ENCODE data around the gene SLC16A2.
A peak's percentile ranks its signal among the peaks of the same experiment; 100 is the strongest.

Gene SLC16A2

DNA sequence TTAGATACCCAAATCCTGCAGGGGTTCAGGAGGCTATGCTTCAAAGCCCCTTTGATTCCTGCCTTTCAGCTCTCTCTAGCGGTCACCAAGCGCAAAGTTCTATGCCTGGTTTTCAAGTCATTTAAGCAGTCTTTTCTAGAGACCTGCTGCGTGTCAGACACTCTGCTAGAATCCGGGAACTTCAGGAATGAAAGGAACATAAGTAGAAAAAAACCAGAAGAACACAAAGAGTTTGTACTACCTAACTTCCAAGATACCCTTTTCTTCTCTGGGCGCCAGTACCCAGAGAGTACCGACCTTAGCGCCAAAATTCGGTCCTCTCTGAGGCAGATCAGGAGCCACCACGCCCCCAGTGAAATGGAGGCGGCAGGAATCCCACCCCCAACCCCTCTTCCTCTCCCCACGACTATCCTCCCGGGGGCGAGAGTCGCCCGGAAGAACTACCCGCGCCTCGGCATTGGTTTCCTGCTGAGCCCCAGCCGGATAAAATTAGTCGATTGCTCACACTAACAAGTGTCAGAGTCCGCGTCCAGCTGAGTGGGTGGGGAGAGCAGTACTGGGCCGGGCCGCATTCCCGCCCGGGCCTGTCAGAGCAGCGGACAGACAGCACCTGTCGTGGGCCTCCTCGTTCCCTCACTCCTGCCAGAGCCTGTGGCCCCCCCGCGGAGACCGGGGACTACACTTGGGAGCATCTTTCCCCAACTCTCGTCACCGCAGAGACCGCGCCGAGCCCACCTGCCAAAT lies 114.3 kb downstream of the SLC16A2 start:
- DNase-seq (ENCODE audit: low spot score) = peak; percentile 50

DNA sequence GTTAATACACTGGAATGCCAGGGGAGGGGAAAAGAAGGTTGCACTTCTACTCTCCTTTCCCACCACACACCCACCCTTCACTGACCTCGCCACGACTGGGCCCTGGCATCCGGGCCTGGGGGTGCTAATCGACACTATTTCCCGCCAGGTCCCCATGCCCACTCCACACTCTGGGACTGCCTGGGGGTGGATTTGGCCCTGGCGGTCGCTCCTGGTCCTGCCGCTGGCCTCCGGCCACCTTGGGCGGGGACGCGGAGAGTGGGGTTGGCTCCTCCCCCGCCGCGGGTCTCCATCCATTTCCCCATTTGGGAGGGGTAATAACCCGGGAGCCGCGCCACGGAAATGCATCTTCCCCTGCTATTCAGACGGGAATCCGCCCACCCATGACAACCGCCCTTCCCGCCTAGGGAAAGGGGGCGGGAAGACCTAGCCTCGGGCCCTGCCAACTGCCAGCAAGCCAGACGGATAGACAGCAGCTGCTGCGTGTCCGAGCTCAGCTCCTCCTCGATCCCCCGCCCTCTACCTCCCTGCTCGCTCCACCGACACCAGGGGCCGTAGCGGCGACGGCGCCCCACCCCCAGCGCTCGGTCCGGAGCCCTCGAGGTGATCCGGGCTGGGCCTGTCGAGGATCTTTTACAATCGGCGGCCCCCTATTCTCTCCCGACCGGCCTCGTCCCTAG lies 115.0 kb downstream of the SLC16A2 start:
- peak; percentile 89 for DNase-seq (ENCODE audit: low spot score)

DNA sequence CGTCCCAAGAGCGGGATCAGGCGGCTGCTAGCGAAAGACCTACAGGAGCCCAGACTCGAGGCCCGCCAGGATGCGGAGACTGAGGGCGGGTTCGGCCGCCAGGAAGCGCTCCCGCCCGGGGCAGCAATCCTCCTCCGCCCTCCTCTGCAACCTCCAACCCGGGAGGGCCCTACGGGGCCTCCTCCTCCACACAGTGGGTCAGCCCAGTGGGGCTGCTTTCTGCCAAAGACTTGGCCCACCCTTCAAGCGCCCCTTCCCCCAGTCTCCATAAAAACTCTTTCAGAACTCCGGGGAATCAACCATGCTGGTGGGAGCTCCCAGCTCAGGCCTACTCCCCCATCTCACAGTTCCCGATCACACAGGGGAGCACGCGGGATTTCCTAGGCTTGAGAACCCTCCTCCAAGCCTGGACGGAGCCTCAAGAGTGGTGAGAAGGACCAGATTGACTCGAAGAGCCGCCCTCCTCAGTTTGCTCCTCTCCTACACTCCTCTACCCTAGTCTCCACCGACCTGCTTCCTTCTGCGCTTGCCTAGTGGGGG lies 115.6 kb downstream of the SLC16A2 start:
- DNase-seq (ENCODE audit: low spot score) = peak; percentile 34

DNA sequence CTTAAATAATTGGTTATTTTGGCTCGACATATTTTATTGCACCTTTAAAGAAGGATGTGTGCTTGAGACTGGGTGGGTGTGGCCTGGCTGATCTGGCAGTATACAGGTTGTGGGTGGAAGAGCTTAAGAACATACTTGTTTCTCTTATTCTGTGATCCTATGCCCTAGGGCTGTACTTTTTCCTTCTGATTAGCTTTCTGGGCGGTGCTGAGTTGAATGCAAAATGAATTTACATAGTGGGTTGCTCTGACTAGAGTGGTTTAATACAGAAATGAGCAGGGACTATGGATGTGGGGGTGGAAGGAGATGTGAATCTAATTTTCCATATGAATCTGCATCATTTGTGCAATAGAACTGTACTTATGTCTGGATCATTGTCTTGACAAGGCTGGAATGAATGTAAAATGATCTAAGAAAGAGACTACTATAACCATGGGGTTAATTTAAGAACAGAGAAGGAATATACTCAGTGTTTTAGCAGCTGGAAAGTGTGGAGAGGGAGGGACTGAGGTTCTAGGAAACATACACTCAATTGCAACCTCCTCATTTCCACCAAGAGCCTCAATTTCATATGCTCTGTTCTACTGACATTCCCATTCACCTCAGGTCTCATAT lies 119.4 kb downstream of the SLC16A2 start:
- DNase-seq (ENCODE audit: low spot score) = no peak

DNA sequence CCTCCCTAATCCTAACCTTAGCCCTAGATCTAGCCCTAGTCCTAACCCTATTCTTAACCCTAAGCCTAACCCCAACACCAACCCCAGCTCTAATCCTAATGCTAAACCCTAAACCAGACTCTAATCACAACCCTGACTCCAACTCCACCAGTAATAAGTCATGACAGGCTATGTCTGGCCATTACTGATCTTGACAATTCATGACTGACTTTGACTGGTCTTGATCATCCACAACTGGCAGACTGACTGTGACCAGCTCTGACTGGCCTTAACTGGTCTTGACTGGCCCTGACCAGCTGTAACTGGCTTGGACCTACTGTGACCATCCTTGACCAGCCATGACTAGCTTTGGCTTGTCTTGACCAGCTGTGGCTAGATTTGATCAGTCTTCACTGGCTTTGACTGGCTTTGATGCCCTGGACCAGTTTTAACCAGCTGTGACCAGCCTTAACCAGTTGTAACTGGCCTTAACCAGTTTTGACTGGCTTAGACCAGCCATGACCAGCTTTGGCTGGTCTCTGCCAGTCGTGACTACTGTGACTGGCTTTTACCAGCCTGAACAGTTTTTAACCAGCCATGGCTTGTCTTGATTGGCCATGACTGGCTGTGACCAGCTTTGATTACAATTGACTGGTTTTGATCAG lies 124.7 kb downstream of the SLC16A2 start:
- DNase-seq (ENCODE audit: low spot score) = no peak

DNA sequence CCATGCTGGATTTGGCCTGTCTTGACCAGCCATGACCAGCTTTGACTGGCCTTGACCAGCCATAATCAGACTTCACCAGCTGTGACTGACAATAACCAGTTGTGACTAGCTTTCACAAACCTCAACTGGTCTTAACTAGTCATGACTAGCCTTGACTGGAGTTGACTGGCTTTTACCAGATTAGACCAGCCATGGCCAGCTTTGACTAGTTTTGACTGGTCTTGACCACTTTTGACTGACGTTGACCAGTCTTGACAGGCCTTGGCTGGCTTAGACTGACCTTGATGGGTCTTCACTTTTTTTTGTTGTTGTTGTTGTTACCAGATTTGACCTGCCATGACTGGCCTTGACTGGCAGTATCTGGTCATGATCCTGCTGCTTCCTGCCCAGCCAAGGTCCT lies 125.7 kb downstream of the SLC16A2 start:
- DNase-seq (ENCODE audit: low spot score) = no peak

DNA sequence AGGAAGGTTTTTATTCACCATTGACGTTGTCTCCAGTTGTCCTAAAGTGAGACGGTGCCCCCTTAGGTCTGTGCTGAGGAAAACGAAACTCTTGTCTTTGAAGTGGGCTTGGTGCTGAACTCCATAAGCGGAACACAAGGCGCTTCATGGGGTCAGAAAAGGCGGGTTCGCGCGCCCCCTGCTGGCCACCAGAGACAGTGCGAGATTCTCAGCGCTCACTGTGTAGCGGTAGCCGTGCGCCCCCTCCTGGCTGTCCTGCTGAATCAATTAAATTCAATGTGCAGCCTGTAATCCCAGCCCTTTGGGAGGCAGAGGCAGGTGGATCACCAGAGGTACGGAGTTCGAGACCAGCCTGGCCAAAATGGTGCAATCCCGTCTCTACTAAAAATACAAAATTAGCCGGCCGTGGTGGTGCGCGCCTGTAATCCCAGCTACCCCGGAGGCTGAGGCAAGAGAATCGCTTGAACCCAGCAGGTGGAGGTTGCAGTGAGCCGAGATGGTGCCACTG lies 129.1 kb downstream of the SLC16A2 start:
- DNase-seq (ENCODE audit: low spot score) = peak; percentile 72

DNA sequence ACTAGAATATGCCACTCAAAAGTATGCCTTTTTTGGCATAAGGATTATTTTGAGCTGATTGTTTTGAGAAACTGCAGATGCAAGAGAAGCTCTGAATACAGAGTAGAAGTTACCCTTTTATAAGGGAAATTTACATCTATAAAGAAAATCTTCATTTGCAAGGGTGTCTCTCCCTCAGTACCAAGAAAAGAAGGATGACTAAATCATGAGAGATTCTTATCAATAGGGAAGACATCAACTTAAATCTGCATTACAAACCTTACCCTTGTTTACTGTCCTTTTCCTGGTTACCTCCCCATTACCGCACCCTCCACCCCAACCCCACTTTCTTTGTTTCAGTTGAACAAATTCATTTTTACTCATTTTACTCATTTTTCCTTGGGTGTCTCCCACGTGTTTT lies 130.6 kb downstream of the SLC16A2 start:
- DNase-seq (ENCODE audit: low spot score) = no peak

DNA sequence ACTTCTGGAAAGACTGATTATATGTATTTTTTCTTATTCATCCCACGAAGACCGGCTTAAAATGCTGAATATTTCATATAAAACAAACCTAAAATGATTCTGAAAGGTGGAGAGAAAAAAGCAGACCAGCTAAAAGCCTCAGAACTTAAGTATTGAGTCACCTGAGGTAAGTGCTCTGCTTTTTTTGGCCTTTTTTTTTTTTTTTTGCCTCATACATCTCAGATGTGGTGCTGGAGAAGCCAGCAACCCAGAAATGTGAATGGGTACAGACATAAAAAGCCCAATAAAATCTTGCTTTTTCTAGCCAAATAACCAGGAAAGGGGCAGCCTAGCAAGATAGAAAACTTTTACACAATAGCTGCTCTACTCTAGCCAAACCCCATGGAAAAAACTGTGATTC lies 136.1 kb downstream of the SLC16A2 start:
- no peak for DNase-seq (ENCODE audit: low spot score)

DNA sequence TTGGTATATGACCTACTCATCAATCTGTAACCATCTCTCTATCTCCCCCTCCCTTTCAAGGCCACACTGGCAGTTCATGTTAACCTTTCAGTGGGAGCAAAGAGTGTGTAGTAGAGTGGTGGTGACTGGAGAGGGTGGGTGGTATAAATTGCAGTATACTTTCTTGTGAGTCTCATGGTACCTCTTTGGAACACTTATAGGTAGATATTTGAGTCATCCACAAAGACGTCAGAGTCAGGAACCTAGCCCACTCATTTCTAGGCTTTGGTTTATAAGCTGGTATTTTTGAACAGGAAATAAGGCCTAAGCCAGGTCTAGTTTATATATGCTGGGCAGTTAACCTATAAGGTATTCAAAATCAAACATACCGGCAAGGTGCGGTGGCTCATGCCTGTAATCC lies 156.8 kb downstream of the SLC16A2 start:
- DNase-seq (ENCODE audit: low spot score) = no peak

DNA sequence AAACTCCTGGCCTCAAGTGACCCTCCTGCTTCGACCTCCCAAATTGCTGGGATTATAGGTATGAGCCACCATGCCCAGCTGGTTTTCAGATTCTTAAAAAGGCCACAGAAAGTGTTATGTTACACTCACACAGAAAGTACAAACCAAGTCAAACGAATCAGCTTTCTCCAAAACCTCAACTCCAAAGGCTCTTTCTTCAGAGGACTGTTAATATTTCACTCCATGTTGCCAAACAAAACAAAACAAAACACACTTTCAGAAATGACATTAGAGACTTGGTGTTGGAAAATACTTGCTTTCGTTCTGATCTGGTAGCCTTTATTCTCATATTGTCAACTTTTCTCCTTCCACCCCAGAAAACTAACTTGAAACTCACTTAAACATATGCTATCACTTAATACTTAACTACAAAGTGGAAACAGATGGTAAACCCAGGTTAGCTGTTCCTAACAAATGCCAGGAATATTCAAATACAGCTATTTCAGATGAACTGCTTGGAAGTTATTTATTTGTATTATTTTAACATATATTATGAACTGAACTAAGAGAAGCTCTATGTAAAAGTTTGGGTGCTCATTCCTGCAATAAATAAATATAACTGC lies 158.4 kb downstream of the SLC16A2 start:
- DNase-seq (ENCODE audit: low spot score) = no peak

Small RNA genes within 50 kb of the gene (small RNA-seq; reads per million reads assigned to genes)
- gene RN7SL790P = 0 reads per million in 2 experiments

Measured in SK-N-DZ (cell line).